GM23248 (cell line): Measurements from ENCODE around the gene EXD3. TPM values are rescaled to one million over a fixed set of nuclear protein-coding genes. Genes with fewer than 3 reads are reported as not detected.

Experiments
- DNase-seq: peaks from one replicate; pipeline ENCODE4 v3.0.0-alpha.2; 2015
- H2AFZ ChIP-seq: fragments of 200-600 bp; sonication (generic); 2 replicates; pipeline ENCODE4 v1.6.1; 2016; ENCODE audit warnings: antibody characterized with exemption
- H3F3A ChIP-seq: fragments of 200-600 bp; sonication (generic); 2 replicates; pipeline ENCODE4 v1.6.1; 2016; ENCODE audit warnings: mild to moderate bottlenecking, antibody characterized with exemption, mixed run types; ENCODE audit not compliant: insufficient read depth
- H3K27ac ChIP-seq: fragments of 200-600 bp; sonication (generic); 2 replicates; pipeline ENCODE4 v1.5.1; 2016; ENCODE audit warnings: mild to moderate bottlenecking
- H3K27me3 ChIP-seq: fragments of 200-600 bp; sonication (generic); replicated peaks from 2 replicates; pipeline ENCODE4 v1.6.1; 2016; ENCODE audit warnings: mild to moderate bottlenecking; ENCODE audit not compliant: insufficient read depth
- H3K36me3 ChIP-seq: fragments of 200-600 bp; sonication (generic); 2 replicates; pipeline ENCODE4 v1.6.1; 2016; ENCODE audit warnings: low read depth, mild to moderate bottlenecking
- H3K4me1 ChIP-seq: fragments of 200-600 bp; sonication (generic); 2 replicates; pipeline ENCODE4 v1.6.1; 2016; ENCODE audit warnings: mild to moderate bottlenecking; ENCODE audit not compliant: insufficient read depth
- H3K4me2 ChIP-seq: fragments of 200-600 bp; sonication (generic); one replicate; pipeline ENCODE4 v1.6.1; 2016; ENCODE audit warnings: mild to moderate bottlenecking; ENCODE audit not compliant: unreplicated experiment
- H3K4me3 ChIP-seq: fragments of 200-600 bp; sonication (generic); 2 replicates; pipeline ENCODE4 v1.5.1; 2016; ENCODE audit warnings: mild to moderate bottlenecking
- H3K79me2 ChIP-seq: fragments of 200-600 bp; sonication (generic); 2 replicates; pipeline ENCODE4 v1.6.1; 2016; ENCODE audit warnings: mild to moderate bottlenecking; ENCODE audit not compliant: insufficient read depth
- H3K9ac ChIP-seq: fragments of 200-600 bp; sonication (generic); 2 replicates; pipeline ENCODE4 v1.6.1; 2016; ENCODE audit warnings: mild to moderate bottlenecking
- H3K9me2 ChIP-seq: fragments of 200-600 bp; sonication (generic); 2 replicates; pipeline ENCODE4 v1.6.1; 2016; ENCODE audit warnings: mixed run types, mild to moderate bottlenecking, moderate library complexity; ENCODE audit not compliant: insufficient read depth
- H3K9me3 ChIP-seq: fragments of 200-600 bp; sonication (generic); one replicate; pipeline ENCODE4 v1.6.1; 2017; ENCODE audit warnings: low read depth
- H4K20me1 ChIP-seq: fragments of 200-600 bp; sonication (generic); 2 replicates; pipeline ENCODE4 v1.6.0; 2016; ENCODE audit not compliant: insufficient read depth
- EZH2 ChIP-seq: fragments of 200-600 bp; sonication (generic); IDR thresholded peaks from 2 replicates; pipeline ENCODE4 v1.6.1; 2018; ENCODE audit warnings: antibody characterized with exemption, mild to moderate bottlenecking; ENCODE audit not compliant: insufficient read depth, poor library complexity, severe bottlenecking
- EZH2phosphoT487 ChIP-seq: fragments of 200-600 bp; sonication (generic); IDR thresholded peaks from 2 replicates; pipeline ENCODE4 v1.6.1; 2018; ENCODE audit warnings: antibody characterized with exemption, moderate library complexity, mild to moderate bottlenecking, low read depth; ENCODE audit not compliant: insufficient read depth
- WGBS, 2 experiments: methylation state at CpG; one replicate each; pipeline ENCODE4 v1.1.6; 2015 to 2017; ENCODE audit warnings: low lambda C conversion rate in 2 of 2, low coverage in 1 of 2; ENCODE audit errors: missing lambda C conversion rate in 2 of 2; 5-methylcytosine and 5-hydroxymethylcytosine counted together
- in situ Hi-C: fragments of 300-500 bp; cut with MboI; formaldehyde crosslinking; loops from 2 replicates; pipeline ENCODE4 v1.15.0; 2020
- polyA plus RNA-seq: library from polyadenylated mRNA; unstranded; fragments of >200 nt; fragmentation: Nextera tagmentation; extraction: Ambion mirVana; gene quantifications from 2 replicates; pipeline ENCODE4 v1.2.1, GENCODE V29; 2016
- total RNA-seq: library from RNA; depleted of rRNA; stranded (reverse); fragments of >200 nt; shearing (Covaris generic); gene quantifications from 2 replicates; pipeline ENCODE4 v1.2.3, GENCODE V29; 2014

Gene EXD3
- total and polyA plus RNA-seq, 2 experiments from 2014 or later, result 10.1 to 11.6 TPM

DNA sequence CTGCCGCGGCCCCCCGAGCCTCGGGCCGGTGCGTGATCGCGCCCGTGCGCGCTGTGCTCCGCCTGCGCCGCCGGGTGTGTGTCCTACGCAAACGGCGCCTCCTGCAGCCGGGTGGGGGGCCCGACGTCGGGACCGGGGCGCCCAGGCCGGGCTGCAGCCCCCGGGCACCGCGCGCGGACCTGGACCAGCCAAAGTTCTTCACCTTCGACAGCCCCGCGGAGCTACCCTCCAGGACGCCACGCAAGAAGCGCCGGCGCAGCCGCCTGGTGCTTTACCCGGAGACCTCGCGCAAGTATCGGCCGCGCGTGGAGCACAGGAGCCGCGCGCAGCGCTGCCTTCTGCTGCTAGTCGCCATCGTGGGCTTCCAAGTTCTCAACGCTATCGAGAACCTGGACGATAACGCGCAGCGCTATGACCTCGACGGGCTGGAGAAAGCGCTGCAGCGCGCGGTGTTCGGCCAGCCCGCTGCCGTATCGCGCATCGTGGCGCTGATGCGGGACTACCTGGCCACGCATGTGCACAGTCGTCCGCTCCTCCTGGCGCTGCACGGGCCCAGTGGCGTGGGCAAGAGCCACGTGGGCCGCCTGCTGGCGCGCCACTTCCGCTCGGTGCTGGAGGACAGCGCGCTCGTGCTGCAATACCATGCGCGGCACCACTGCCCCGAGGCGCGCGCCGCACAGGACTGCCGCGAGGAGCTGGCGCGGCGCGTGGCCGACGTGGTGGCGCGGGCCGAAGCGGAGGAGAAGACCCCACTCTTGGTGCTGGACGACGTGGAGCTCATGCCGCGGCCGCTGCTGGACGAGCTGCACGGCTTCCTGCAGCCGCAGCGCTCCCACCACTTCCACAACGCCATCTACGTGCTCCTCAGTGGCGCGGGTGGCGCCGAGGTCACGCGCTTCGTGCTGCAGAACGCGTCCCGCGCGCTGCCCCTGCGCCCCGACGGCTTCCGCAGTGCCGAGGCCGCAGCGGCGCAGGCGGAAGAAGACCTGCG lies 143.9 kb downstream of the EXD3 start:
- H4K20me1 ChIP-seq, result no peaks in the 10 kb centered on the region
- H2AFZ ChIP-seq, result no peak overlapping the region
- no peaks in the 10 kb centered on the region for H3F3A ChIP-seq
- TF ChIP-seq EZH2phosphoT487 (no peak), EZH2 (no peak)
- H3K4me1 ChIP-seq, result peaks cover 8% of the 10 kb centered on the region
- H3K9me3 ChIP-seq, result no peaks in the 10 kb centered on the region
- in situ Hi-C loops, result no loop called here
- DNase-seq, result no peak
- no peak overlapping the region for H3K27ac ChIP-seq
- no peak overlapping the region; the same call in 1 of the 2 replicates for H3K9ac ChIP-seq
- no peaks in the 10 kb centered on the region for H3K27me3 ChIP-seq
- WGBS, 2 experiments, result 56 to 65% methylated on average over 108 to 139 of the region's 139 CpGs
- no peaks in the 10 kb centered on the region for H3K36me3 ChIP-seq
- H3K4me3 ChIP-seq, result peak overlapping the region; percentile 78
- H3K79me2 ChIP-seq, result no peaks in the 10 kb centered on the region
- H3K4me2 ChIP-seq, result peak overlapping the region; percentile 86
- no peaks in the 10 kb centered on the region for H3K9me2 ChIP-seq

DNA sequence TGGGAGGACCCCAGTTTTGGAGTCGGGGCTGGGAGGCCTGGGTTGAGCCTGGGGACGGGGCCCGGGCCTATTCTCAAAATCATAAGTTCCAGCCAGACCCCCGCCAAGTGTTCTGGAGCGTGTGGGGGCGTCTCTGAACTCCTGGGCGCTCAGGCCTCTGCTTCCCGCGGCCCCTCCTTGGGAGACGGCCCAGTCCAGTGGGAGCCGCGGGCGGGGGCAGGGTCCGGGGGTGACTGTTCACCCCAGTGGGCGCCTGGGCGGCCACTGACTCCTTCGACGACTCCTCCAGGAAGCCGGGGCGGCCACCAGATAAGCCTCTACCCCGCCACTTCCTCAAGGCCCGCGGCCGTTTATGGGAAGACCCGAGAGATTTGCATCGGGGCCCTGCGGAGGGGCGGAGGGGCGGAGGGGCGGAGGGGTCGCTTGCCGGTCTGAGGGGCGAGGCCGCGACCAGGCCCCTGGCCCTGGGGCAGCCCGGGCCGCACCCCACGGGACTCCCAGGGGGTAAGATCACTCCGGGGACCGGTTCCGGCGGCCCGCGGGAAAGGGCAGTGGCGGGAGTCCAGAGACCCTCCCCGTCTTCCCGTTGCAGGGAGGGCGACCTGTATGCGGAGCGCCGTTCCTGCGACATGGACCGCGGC lies 144.8 kb downstream of the EXD3 start:
- H3K9me3 ChIP-seq, result no peaks in the 10 kb centered on the region
- H3K4me1 ChIP-seq, result peaks cover 8% of the 10 kb centered on the region
- in situ Hi-C loops, result no loop called here
- 5% methylated on average over 37 to 54 of the region's 54 CpGs for WGBS, 2 experiments
- peak; percentile 62 for DNase-seq
- H3F3A ChIP-seq, result no peaks in the 10 kb centered on the region
- peak overlapping the region; percentile 78 for H3K4me3 ChIP-seq
- H4K20me1 ChIP-seq, result no peaks in the 10 kb centered on the region
- peak overlapping the region; percentile 20; the same call in 1 of the 2 replicates for H3K27ac ChIP-seq
- H2AFZ ChIP-seq, result peak overlapping the region; percentile 11; the same call in 1 of the 2 replicates
- H3K9me2 ChIP-seq, result no peaks in the 10 kb centered on the region
- TF ChIP-seq EZH2phosphoT487, result no peak
- TF ChIP-seq EZH2, result no peak
- H3K79me2 ChIP-seq, result no peaks in the 10 kb centered on the region
- no peaks in the 10 kb centered on the region for H3K27me3 ChIP-seq
- peak overlapping the region; percentile 86 for H3K4me2 ChIP-seq
- H3K9ac ChIP-seq, result peak overlapping the region; percentile 71
- H3K36me3 ChIP-seq, result no peaks in the 10 kb centered on the region; the same call in 1 of the 2 replicates

DNA sequence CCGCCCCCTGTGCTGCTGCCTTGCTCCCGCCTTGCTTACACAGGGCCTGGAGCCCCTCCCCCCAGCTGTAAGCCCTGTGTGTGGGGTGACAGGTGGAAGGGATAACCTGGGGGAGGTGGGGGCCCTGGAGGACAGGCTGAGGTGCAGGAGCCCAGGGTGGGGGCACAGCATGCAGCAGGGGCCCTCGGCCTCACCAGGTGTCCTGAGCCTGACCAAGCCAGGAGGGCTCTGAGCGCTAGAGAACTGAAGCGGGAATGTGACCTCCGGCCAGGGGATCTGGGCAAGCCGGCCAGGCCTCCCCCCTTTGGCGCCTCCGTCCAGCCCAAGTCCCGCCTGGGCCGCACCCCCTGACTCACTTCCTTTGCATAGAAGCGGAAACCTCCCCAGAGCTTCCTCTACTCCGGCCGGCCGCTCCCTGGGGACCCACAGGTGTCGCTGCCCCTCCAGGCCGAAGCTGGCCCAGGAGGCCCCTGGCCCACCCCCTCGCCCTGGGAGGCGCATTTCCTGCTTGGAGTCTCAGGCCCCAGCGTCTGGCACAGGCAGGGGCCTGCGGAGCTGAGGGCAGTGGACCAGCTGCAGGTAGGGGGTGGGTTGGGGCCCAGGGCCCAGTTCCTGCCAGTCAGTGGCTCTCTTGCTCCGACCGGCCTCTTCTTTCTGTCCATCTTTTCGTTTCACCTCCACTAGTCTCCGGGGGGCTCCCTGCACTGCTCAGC lies 145.5 kb downstream of the EXD3 start, which contains the start of gene TOR4A:
Gene TOR4A (plus strand): TSS at position 398 of the 713 bp plus-strand sequence. CDS start 964 bp downstream, outside the sequence.
- no peaks in the 10 kb centered on the region for H3F3A ChIP-seq
- no peaks in the 10 kb centered on the region for H3K27me3 ChIP-seq
- H3K9me2 ChIP-seq, result no peaks in the 10 kb centered on the region
- peak within 1 kb of the TSS; percentile 11; the same call in 1 of the 2 replicates for H2AFZ ChIP-seq
- no peaks in the 10 kb centered on the region for H3K9me3 ChIP-seq
- TF ChIP-seq EZH2 (no peak), EZH2phosphoT487 (no peak)
- peak within 1 kb of the TSS; percentile 86 for H3K4me2 ChIP-seq
- DNase-seq, result peak; percentile 95
- H3K4me1 ChIP-seq, result peaks cover 8% of the 10 kb centered on the region
- H4K20me1 ChIP-seq, result no peaks in the 10 kb centered on the region
- peak within 1 kb of the TSS; percentile 23; the same call in 1 of the 2 replicates for H3K27ac ChIP-seq
- peak within 1 kb of the TSS; percentile 78 for H3K4me3 ChIP-seq
- no peaks in the 10 kb centered on the region for H3K79me2 ChIP-seq
- H3K9ac ChIP-seq, result peak within 1 kb of the TSS; percentile 71
- WGBS, 2 experiments, result 5 to 6% methylated on average over 10 to 25 of the region's 25 CpGs
- H3K36me3 ChIP-seq, result no peaks in the 10 kb centered on the region; the same call in 1 of the 2 replicates
- in situ Hi-C loops, result no loop called here
